ENCODE measurements around the gene GNAS-AS1.

GRCh38 chr20:58847463-58847862 lies 3.2 kb downstream of the GNAS-AS1 start:
- TF ChIP-seq POLR2A (IDR thresholded peaks at IDR 0.05) (no peak), CTCF (IDR thresholded peaks at IDR 0.05) (no peak), POLR2AphosphoS5 (IDR thresholded peaks at IDR 0.05) (no peak), EP300 (IDR thresholded peaks at IDR 0.05; ENCODE audit: low read depth) (no peak)

Measured in transverse colon (tissue), 4 donors.